ENCODE data around the gene GALNT8.

GALNT8 gene

GRCh38 chr12:4690760-4691159, 29.4 kb upstream of the GALNT8 start:
- H2AFZ ChIP-seq (ENCODE audit: low read depth, low read length): no peak overlapping the region
- H3K9ac ChIP-seq (ENCODE audit: low read length): no peak overlapping the region
- no peak overlapping the region for H3K27ac ChIP-seq (ENCODE audit: low read length)
- H3K4me3 ChIP-seq (ENCODE audit: low read length): no peak overlapping the region
- no peaks in the 10 kb centered on the region for H3K27me3 ChIP-seq (ENCODE audit: low read depth, low read length)
- no peaks in the 10 kb centered on the region for H3K9me3 ChIP-seq (ENCODE audit: insufficient read depth, low read length)
- H3K79me2 ChIP-seq (ENCODE audit: low read length): no peaks in the 10 kb centered on the region
- no peak overlapping the region for H3K4me2 ChIP-seq (ENCODE audit: low read length)
- peaks cover 48% of the 10 kb centered on the region for H3K36me3 ChIP-seq (replicated peaks; ENCODE audit: low read depth, low read length)
- TF ChIP-seq EZH2phosphoT487 (IDR thresholded peaks at IDR 0.05; ENCODE audit: low read depth) (no peak), CTCF (IDR thresholded peaks at IDR 0.05; ENCODE audit: low read depth, low read length) (no peak)
- H4K20me1 ChIP-seq (ENCODE audit: insufficient read depth, low read length): no peaks in the 10 kb centered on the region
- H3K4me1 ChIP-seq (ENCODE audit: low read length): no peaks in the 10 kb centered on the region

GRCh38 chr12:4700621-4701026, 19.6 kb upstream of the GALNT8 start:
- Histone ChIP-seq H3K27ac (ENCODE audit: low read length) (no peak overlapping the region), H3K9me3 (ENCODE audit: insufficient read depth, low read length) (no peaks in the 10 kb centered on the region), H3K4me1 (ENCODE audit: low read length) (no peaks in the 10 kb centered on the region), H3K36me3 (replicated peaks; ENCODE audit: low read depth, low read length) (peaks cover 4% of the 10 kb centered on the region), H3K9ac (ENCODE audit: low read length) (no peak overlapping the region), H3K27me3 (ENCODE audit: low read depth, low read length) (no peaks in the 10 kb centered on the region), H4K20me1 (ENCODE audit: insufficient read depth, low read length) (no peaks in the 10 kb centered on the region), H3K4me3 (ENCODE audit: low read length) (no peak overlapping the region), H2AFZ (ENCODE audit: low read depth, low read length) (no peak overlapping the region), H3K4me2 (ENCODE audit: low read length) (no peak overlapping the region), H3K79me2 (ENCODE audit: low read length) (no peaks in the 10 kb centered on the region)
- TF ChIP-seq EZH2phosphoT487 (IDR thresholded peaks at IDR 0.05; ENCODE audit: low read depth) (no peak), CTCF (IDR thresholded peaks at IDR 0.05; ENCODE audit: low read depth, low read length) (no peak)

GRCh38 chr12:4701395-4702190, 18.6 kb upstream of the GALNT8 start:
- H4K20me1 ChIP-seq (ENCODE audit: insufficient read depth, low read length): no peaks in the 10 kb centered on the region
- no peak for TF ChIP-seq EZH2phosphoT487 (IDR thresholded peaks at IDR 0.05; ENCODE audit: low read depth)
- TF ChIP-seq CTCF (IDR thresholded peaks at IDR 0.05; ENCODE audit: low read depth, low read length): no peak

GRCh38 chr12:4703676-4704075, 16.5 kb upstream of the GALNT8 start:
- peaks cover 8% of the 10 kb centered on the region for H3K27me3 ChIP-seq (ENCODE audit: low read depth, low read length)
- peaks cover 4% of the 10 kb centered on the region for H3K36me3 ChIP-seq (replicated peaks; ENCODE audit: low read depth, low read length)
- no peak overlapping the region for H2AFZ ChIP-seq (ENCODE audit: low read depth, low read length)
- H3K4me3 ChIP-seq (ENCODE audit: low read length): no peak overlapping the region
- TF ChIP-seq EZH2phosphoT487 (IDR thresholded peaks at IDR 0.05; ENCODE audit: low read depth) (no peak), CTCF (IDR thresholded peaks at IDR 0.05; ENCODE audit: low read depth, low read length) (no peak)
- no peaks in the 10 kb centered on the region for H3K79me2 ChIP-seq (ENCODE audit: low read length)
- H3K27ac ChIP-seq (ENCODE audit: low read length): no peak overlapping the region
- H3K9ac ChIP-seq (ENCODE audit: low read length): no peak overlapping the region
- H3K4me2 ChIP-seq (ENCODE audit: low read length): no peak overlapping the region
- no peaks in the 10 kb centered on the region for H3K4me1 ChIP-seq (ENCODE audit: low read length)
- no peaks in the 10 kb centered on the region for H3K9me3 ChIP-seq (ENCODE audit: insufficient read depth, low read length)
- H4K20me1 ChIP-seq (ENCODE audit: insufficient read depth, low read length): no peaks in the 10 kb centered on the region

More at GRCh38 chr12:4701395-4702190, 18.6 kb upstream of the GALNT8 start:
- Histone ChIP-seq H3K79me2 (ENCODE audit: low read length) (no peaks in the 10 kb centered on the region), H3K4me3 (ENCODE audit: low read length) (no peak overlapping the region), H3K36me3 (replicated peaks; ENCODE audit: low read depth, low read length) (peaks cover 4% of the 10 kb centered on the region), H3K4me2 (ENCODE audit: low read length) (no peak overlapping the region), H3K27me3 (ENCODE audit: low read depth, low read length) (no peaks in the 10 kb centered on the region), H3K9ac (ENCODE audit: low read length) (no peak overlapping the region), H2AFZ (ENCODE audit: low read depth, low read length) (no peak overlapping the region), H3K9me3 (ENCODE audit: insufficient read depth, low read length) (no peaks in the 10 kb centered on the region), H3K4me1 (ENCODE audit: low read length) (no peaks in the 10 kb centered on the region), H3K27ac (ENCODE audit: low read length) (no peak overlapping the region)

Measured in OCI-LY3 (cell line).